HG03159 (cell line): ENCODE results near the gene HELLS.
"Not testable (repeated sequence)": the region's sequence is repeated elsewhere in the genome, so short reads cannot be mapped to it uniquely, and the experiment has no call there.

Source experiments
- ATAC-seq: cut with Tn5 transposase; IDR thresholded peaks from one replicate; pipeline ENCODE4 v1.9.1; 2021; ENCODE audit warnings: mild to moderate bottlenecking, moderate library complexity; ENCODE audit not compliant: unreplicated experiment

The HELLS gene

DNA sequence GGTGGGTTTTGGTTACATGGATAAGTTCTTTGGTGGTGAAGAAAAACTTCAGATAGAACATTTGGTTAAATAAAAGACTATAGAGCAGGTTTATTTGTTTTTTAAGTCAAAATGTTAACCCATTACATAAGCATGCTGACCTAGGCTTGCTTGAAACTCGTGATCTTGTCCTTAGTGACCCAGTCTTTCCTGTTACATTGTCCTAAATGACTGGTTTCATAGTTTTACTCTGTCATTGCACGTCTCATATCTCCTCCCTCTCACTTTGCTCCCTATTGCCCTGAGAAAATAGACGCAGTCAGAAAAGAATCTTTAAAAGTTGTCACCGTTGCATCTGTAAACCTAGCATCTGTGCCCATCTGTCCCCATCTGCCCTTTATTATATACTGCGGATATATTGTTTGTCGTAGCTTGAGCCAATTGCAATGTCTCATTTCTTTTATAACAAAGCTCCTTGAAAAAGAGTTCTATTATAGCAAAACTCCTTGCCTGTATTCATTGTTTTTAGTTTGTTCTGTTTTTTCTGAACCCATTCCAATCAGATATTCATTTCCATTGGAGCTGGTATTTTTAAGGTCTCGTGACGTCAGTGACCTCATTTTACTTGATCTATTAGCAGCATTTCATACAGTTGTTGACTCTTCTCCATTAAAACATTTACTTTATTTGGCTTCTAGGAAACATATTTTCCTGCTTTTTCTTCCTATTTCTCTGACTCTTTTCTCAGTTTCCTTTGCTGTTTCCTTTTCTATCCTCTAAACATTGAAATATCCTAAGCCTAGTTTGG is 57.3 kb downstream of the HELLS start:
- no peak for ATAC-seq

DNA sequence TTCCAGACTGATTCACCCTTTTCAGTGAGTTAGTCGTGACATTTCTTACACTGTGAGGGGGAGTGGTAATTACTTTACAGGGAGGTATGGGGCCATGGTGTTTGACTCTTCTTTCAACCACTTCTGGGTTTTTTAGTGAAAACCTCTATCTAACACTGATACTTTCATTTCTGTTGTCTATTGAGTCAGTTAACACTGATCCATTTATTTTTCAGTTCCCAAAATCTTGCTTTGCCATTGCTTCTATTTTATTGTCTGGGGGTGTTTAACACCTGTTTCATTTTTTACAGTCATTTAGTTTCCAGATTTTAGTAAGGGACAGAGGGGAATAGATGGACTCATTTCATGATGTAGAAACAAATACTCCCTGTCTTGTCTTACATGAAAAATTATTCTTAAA is 61.5 kb downstream of the HELLS start:
- peak; percentile 85 for ATAC-seq

DNA sequence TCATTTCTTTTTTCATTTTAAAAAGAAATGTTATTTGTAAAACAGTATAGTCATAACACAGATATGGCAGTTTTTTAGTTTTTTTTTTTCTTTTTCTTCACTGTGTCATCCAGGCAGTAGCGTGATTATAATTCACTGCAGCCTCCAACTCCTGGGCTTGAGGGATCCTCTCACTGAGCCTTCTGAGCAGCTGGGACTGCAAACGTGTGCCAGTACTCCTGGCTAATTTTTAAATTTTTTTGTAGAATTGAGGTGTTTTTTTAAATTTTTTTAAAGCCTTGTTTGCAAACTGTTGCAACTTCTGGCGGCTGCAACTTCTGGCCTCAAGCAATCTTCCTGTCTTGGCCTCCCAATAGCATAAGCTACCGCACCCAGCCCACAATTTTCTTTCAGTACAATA is 63.0 kb downstream of the HELLS start:
- no peak for ATAC-seq

DNA sequence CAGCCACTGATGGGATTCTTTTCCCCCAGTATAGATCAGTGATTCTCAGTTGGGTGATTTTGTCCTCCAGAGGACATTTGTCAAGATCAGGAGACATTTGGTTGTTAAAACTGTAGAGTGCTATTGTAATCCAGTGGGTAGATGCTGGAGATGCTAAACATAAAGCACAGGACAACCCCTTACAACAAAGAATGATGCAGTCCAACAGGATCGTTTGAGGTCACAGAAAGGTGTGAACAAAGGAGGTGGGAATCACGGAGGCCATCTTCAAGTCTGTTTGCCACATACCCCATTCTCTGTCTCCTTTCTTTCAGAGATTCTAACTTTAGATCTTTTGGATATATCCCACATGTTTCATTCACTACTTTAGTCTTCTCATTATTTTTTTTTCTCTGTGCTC is 69.0 kb downstream of the HELLS start:
- no peak for ATAC-seq

DNA sequence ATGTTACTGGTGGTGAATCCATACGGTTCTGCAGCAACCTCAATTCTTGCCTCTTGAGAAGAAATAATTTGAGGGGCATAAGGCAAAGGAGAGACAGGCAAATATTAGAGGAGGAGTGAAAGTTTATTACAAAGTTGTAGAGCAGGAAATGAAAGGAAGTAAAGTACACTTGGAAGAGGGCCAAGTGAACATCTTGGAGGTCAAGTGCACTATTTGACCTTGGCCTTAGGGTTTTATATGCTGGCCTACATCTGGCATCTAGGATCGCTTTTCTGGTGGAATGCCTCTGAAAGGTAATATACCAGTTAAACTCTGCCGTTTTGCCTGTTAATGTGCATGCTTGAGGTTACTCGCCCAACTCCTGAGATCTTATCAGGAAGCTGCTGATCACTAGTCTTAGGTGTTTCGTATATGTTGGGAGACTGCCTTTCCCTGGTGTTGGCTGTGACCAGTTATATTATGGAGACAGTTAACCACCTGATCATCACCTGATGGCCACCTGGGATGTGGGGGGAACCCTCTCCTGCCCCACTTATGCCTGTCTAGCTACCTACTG is 71.9 kb downstream of the HELLS start:
- ATAC-seq: no peak

DNA sequence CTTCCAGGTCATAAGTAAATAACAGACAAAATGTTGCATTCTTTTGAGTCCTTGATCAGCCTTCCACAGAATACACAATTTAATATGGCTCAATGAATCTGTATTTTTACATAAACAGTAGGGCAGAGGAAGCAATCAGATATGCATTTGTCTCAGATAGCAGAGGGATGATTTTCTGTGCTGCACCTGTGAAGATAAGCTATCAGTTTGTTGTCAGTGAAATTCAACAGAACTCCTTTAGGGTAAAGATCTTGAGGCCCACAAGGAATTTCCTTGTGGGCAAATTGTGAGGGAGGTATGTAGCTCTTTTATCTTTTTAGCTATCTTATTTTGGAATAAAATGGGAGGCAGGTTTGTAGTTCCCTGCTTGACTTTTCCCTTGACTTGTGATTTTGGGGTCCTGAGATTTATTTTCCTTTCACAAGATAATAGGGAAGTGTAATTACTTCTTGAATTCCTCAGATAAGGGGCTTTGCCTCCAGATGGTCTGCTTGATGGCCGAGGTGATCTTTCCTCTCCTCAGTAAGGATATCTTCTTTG is 77.1 kb downstream of the HELLS start:
- ATAC-seq: no peak

DNA sequence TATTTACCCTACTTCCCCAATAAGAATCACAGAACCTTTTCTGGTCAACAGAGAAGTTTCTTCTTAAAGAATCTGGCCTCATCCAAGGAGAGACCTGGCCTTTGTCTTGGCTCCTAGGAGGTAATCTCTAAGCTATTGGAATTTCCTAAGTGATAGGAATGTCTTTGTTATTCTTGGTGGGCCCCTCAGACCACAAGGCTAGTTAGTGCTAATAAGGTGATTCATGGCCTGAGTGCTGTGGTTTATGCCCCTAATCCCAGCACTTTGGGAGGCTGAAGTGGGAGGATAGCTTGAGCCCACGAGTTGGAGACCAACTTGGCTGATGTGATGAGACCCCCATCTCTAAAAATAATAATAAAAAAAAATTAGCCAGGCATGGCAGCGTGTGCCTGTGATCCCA is 78.0 kb downstream of the HELLS start:
- no peak for ATAC-seq

DNA sequence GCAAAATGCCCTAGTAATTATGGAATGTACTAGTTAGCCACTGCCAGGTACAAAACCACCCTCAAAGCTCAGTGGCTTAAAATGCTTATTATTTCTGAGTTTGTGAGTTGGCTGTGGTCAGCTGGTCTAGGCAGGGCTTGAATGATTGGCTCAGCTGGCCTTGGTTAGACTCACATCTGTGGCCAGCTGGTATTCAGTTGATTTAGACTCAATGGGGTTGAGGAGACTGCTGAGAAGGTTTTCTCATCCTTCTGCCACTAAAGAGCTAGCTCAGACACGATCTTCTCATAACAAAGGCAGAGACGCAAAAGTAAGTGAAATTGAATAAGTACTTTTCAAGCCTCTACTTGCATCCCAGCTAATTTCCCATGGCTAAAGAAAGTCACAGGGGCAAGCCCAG is 80.9 kb downstream of the HELLS start:
- ATAC-seq: no peak

DNA sequence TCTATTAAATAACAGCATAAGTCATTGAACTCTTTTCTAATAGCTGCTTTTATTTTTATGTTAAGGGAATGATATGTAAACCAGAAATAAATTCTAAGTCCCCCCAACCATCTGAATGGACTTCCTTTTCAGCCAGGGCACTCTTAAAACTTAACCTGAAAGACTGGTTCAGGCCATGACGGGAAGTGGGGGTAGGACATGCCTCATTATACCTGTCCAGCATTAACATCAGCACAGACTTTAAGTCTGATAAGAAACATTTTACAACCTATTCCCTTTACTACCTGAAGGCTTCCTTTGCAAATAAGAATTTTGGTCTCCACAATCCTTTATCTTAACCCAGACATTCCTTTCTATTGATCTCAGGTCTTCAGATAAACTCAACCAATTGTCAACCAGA is 81.9 kb downstream of the HELLS start:
- ATAC-seq: no peak

DNA sequence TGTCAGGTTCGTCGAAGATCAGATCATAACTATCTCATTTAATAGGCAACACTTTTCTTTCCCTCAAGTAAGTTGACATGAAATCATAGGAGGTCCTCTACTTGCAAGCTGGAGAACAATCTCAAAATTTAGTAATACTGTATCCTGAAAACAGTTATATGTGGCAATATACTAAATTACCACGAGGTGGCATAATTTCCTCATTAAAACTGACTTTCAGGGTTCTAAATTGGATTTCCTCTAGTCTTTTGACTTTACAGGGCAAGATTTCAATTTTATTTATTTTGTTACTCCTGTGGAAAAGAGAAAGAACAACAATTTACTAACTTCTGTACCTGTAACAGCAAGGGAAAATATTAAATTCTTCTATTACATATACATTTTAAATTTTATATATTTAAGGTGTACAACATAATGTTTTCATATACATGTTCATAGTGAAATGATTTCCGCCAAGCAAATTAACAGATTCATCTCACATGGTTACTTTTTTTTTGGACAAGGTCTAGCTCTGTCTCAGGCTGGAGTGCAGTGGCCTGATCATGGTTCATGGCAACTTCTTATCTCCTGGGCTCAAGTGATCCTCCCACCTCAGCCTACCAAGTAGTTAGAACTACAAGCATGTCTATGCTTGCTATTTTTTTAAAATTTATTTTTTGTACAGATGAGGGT is 84.6 kb downstream of the HELLS start:
- peak; percentile 50 for ATAC-seq

DNA sequence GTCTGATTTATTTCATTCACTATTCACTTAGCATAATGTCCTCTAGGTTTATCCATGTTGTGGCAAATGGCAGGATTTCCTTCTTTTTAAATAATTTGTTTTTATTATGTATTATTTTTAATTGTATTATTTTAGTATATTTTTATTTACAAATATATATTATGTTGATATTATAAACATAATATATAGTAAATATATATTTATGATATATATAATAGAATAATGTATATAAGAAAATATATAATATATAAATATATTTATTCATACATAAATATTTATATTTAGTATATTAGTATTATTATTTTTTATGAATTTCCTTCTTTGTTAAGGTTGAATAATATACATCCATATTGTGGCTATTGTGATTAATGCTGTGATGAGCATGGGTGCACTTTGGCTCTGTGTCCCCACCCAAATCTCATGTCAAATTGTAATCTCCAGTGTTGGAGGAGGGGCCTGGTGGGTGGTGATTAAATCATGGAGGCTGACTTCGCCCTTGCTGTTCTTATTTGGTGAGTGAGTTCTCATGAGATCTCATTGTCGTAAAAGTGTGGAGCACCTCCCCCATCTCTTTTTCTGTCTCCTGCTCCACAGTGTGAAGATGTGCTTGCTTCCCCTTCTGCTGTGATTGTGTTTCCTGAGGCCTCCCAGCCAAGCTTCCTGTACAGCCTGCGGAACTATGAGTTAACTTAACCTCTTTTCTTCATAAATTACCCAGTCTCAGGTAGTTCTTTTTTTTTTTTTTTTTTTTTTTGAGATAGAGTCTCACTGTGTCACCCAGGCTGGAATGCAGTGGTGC is 85.7 kb downstream of the HELLS start:
- ATAC-seq: no peak

DNA sequence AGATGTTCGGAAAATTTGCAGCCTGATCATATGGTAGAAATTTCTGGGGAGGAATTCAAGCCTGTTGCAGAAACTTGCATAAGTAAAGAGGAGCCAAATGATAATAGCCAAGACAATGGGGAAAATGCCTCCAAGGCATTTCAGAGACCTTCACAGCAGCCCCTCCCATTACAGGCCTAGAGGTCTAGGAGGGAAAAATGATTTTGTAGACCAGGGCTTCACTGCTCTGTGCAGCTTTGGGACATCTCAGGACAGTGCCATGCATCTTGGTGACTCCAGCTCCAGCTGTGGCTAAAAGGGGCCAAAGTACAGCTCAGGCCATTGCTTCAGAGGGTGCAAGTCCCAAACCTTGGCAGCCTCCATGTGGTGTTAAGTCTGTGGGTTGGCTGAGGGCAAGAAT is 87.4 kb downstream of the HELLS start:
- no peak for ATAC-seq

DNA sequence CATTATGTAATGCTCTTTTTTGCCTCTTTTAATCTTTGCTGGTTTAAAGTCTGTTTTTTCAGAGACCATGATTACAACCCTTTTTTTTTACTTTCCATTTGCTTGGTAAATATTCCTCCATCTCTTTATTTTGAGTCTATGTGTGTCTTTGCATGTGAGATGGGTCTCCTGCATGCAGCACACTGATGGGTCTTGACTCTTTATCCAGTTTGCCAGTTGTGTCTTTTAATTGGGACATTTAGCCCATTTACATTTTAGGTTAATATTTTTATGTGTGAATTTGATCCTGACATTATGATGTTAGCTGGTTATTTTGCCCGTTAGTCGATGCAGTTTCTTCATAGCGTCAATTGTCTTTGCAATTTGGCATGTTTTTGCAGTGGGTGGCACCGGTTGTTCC is 92.5 kb downstream of the HELLS start:
- not testable (repeated sequence) for ATAC-seq

DNA sequence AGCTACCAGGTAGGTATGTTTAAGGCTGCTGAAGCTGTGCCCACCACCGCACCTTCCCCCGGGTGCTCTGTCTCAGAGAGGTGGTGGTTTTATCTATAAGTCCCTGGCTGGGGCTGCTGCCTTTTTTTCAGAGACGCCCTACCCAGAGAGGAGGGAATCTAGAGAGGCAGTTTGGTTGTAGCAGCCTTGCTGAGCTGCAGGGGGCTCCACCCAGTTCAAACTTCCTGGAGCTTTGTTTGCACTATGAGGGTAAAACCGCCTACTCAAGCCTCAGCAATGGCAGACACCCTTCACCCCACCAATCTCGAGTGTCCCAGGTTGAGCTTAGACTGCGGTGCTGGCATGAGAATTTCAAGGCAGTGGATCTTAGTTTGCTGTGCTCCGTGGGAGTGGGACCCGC is 94.3 kb downstream of the HELLS start:
- no peak for ATAC-seq

DNA sequence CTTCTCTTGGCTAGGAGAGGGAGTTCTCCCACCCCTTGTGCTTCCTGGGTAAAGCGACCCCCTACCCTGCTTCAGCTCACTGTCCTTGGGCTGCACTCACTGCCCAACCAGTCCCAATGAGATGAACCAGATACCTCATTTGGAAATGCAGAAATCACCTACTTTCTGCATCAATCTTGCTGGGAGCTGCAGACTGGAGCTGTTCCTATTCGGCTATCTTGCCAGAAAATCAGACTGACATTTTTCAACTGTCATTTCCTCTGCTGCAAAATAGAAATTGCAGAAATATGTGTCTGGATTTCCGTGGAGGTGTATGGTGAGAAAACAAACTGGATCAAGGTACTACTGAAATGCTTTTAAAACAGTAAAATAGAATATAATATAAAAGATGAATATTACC is 95.0 kb downstream of the HELLS start:
- ATAC-seq: no peak

DNA sequence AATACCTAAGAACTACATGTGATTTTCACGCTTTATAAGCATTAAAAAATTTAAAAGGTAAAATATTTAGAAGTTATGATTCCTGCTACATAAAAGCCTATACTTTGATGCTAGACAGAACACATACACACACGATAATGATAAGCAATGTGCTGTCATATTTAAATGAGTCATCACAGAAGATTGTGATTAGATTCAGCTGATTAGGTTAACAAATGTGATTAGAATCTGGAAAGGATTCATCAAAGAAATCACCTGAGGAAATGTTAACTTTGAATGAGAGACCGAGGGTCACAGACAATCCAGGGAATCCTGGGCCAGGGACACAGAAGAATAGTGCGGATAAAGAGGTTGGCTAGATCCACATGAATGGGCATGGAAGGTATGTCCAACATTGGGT is 95.9 kb downstream of the HELLS start:
- ATAC-seq: no peak

DNA sequence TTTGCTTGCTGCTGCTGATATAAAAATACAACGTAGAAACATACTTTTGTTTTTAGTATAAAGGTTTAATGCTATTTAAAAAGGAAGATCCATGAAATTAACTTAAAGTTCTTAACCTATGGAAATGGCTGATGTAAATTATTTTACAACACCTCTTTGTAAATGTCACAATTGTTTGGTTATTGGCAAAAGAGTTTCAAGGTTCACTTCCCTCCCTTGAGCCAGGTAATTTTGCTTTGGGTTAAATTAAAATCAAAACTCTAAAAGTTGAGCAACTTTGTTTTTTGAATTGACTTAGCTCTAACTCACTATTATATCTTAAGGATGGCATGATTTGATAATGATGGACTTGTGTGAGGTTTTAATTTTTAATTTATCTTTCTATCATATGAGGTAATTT is 98.8 kb downstream of the HELLS start:
- no peak for ATAC-seq

DNA sequence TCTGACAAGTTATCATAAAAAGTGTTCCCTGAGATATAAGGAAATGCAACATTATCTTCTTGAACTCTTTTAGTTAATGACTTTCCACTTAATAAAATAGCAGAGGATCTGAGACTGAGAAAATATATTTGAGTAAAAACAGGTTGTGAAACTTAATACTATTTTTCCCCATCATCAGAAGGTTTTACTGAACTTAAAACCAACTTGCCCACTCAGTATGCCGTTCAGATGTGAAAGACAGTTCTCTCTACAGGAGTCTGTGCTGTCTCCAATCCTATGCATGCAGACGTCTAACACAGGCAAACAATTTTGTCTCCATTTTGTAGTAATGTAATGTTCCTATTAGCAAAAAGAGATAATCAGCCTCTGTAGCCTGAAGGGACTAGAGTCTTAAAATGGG is 99.7 kb downstream of the HELLS start:
- ATAC-seq: peak; percentile 91
